HepG2 (cell line): ENCODE data around the gene CBX5. TPM values are rescaled to one million over a fixed set of nuclear protein-coding genes. Genes with fewer than 3 reads are reported as not detected.
A peak's percentile ranks its signal among the peaks of the same experiment; 100 is the strongest.

Experiments used
- BCLAF1 ChIP-seq: fragments of 450-650 bp; IDR thresholded peaks from 2 replicates; pipeline ENCODE4 v1.6.1; 2017; ENCODE audit warnings: mild to moderate bottlenecking
- DMTF1 ChIP-seq: sonication (generic); formaldehyde crosslinking; IDR thresholded peaks from 2 replicates; pipeline ENCODE4 v1.4.0; 2020; ENCODE audit warnings: mild to moderate bottlenecking, missing genetic modification reagents
- SMYD3 ChIP-seq: sonication (generic); formaldehyde crosslinking; IDR thresholded peaks from 2 replicates; pipeline ENCODE4 v1.8.1; 2023; ENCODE audit warnings: mild to moderate bottlenecking, missing genetic modification reagents
- STAT6 ChIP-seq: sonication (generic); formaldehyde crosslinking; IDR thresholded peaks from 2 replicates; pipeline ENCODE4 v1.4.0; 2020; ENCODE audit warnings: missing genetic modification reagents, mild to moderate bottlenecking, borderline replicate concordance
- ZC3H13 ChIP-seq: sonication (generic); formaldehyde crosslinking; IDR thresholded peaks from 2 replicates; pipeline ENCODE4 v1.8.1; 2023; ENCODE audit warnings: mild to moderate bottlenecking, missing genetic modification reagents, moderate library complexity
- ZNF280B ChIP-seq: sonication (generic); formaldehyde crosslinking; IDR thresholded peaks from 2 replicates; pipeline ENCODE4 v1.5.0; 2020; ENCODE audit warnings: missing genetic modification reagents, mild to moderate bottlenecking, borderline replicate concordance
- ZNF30 ChIP-seq: sonication (generic); formaldehyde crosslinking; IDR thresholded peaks from 2 replicates; pipeline ENCODE4 v1.5.0; 2020; ENCODE audit warnings: mild to moderate bottlenecking, missing genetic modification reagents
- ZNF788 ChIP-seq: sonication (generic); formaldehyde crosslinking; IDR thresholded peaks from 2 replicates; pipeline ENCODE4 v1.5.0; 2020; ENCODE audit warnings: mild to moderate bottlenecking, missing genetic modification reagents, borderline replicate concordance
- ZXDC ChIP-seq: sonication (generic); formaldehyde crosslinking; IDR thresholded peaks from 2 replicates; pipeline ENCODE4 v1.5.0; 2020; ENCODE audit warnings: mild to moderate bottlenecking, missing genetic modification reagents
- polyA plus RNA-seq, 8 experiments: library from polyadenylated mRNA; depleted of rRNA in 3 of 8; stranded (reverse) in 7 of 8; unstranded in 1 of 8; fragments of >200 nt; fragmentation: Illumina TruSeq in 4 of 8; extraction: Trizol in 4 of 8; gene quantifications; 2 replicates each; pipeline versions ENCODE4 v1.2.1 to v1.2.3, GENCODE V29; 2011 to 2016; ENCODE audit warnings: low read depth in 4 of 8, missing spikeins in 1 of 8, mixed read lengths in 1 of 8; ENCODE audit not compliant: insufficient read depth in 1 of 8
- total RNA-seq, 5 experiments: library from RNA; depleted of rRNA; stranded (reverse); fragments of >200 nt; fragmentation: Illumina TruSeq; extraction: Trizol; gene quantifications; 2 replicates each; pipeline ENCODE4 v1.2.3, GENCODE V29; 2016; ENCODE audit warnings: low read depth in 1 of 5

Gene CBX5
- total and polyA plus RNA-seq, 2 of the 13 experiments (the other 11 are each of a cell fraction or from before 2014, with no cell fraction given), result 16.0 to 22.2 TPM

- TF ChIP-seq ZXDC (CRISPR knock-in tag), result peak; percentile 67; the same call in 1 of the 2 replicates
- no peak for TF ChIP-seq DMTF1 (CRISPR knock-in tag)
- peak; percentile 62; the same call in 1 of the 2 replicates for TF ChIP-seq ZNF788
- no peak for TF ChIP-seq SMYD3 (CRISPR knock-in tag)
- TF ChIP-seq STAT6 (CRISPR knock-in tag), result no peak
- no peak for TF ChIP-seq BCLAF1
- TF ChIP-seq ZNF280B (CRISPR knock-in tag), result no peak
- TF ChIP-seq ZNF30, result no peak
- peak; percentile 60; the same call in 1 of the 2 replicates for TF ChIP-seq ZC3H13 (CRISPR knock-in tag)
These were observed 14.4 kb upstream of the CBX5 start (continued) for GRCh38 chr12:54294152-54294952.
